ENCODE data around the gene PTCH2. TPM values are rescaled to one million over a fixed set of nuclear protein-coding genes. Genes with fewer than 3 reads are reported as not detected.
"Not testable (repeated sequence)": the region's sequence is repeated elsewhere in the genome, so short reads cannot be mapped to it uniquely, and the experiment has no call there.

PTCH2 gene
- total RNA-seq, 1 donor, result 0.36 TPM

DNA sequence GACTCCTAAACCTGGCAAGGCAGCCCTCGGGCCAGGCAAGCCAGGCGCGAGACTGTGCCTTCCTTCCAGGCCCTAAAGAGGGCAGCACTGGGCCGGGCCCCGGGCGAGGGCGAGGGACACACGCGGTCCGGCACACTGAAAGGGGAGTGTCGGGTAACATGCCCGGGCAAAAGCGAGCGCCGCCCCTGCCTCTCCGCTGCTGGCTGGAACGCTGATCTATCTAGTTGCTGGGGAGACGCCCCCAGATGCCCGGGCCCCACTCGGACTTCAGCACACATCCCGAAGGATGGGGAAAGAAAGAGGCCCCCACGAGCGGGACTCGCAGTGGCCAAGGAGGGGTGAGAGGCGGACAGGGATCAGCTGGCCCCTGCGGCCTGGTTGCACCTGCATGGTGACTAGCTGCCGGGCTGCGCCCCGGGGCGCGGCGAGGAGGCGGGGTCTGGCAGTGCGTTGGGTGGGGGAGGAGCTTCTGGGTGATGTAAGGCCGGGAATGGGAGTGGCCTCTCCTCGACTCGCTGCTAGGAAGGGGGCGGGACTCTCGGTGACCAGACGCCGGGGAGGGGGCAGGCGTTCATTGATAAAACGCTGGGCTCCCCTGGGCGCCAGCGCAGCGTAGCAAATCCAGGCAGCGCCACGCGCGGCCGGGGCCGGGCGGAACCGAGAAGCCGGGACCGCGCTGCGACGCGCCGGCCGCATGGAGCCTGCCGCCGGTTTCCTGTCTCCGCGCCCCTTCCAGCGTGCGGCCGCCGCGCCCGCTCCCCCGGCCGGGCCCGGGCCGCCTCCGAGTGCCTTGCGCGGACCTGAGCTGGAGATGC, 43.1 kb downstream of the PTCH2 start, which contains the start of gene PLK3:
TSS of gene PLK3 (plus strand) at position 608 of the 815 bp plus-strand sequence. CDS start at position 695, 87 bp downstream.
- H3K4me3 ChIP-seq (ENCODE audit: low read depth, low read length), result peak within 1 kb of the TSS; percentile 93
- TF ChIP-seq, protein P1, sequence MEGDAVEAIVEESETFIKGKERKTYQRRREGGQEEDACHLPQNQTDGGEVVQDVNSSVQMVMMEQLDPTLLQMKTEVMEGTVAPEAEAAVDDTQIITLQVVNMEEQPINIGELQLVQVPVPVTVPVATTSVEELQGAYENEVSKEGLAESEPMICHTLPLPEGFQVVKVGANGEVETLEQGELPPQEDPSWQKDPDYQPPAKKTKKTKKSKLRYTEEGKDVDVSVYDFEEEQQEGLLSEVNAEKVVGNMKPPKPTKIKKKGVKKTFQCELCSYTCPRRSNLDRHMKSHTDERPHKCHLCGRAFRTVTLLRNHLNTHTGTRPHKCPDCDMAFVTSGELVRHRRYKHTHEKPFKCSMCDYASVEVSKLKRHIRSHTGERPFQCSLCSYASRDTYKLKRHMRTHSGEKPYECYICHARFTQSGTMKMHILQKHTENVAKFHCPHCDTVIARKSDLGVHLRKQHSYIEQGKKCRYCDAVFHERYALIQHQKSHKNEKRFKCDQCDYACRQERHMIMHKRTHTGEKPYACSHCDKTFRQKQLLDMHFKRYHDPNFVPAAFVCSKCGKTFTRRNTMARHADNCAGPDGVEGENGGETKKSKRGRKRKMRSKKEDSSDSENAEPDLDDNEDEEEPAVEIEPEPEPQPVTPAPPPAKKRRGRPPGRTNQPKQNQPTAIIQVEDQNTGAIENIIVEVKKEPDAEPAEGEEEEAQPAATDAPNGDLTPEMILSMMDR (IDR thresholded peaks at IDR 0.05; ENCODE audit: insufficient read depth, low read length), result peak; percentile 93
- DNase-seq (ENCODE audit: low read depth), result peak; percentile 98

DNA sequence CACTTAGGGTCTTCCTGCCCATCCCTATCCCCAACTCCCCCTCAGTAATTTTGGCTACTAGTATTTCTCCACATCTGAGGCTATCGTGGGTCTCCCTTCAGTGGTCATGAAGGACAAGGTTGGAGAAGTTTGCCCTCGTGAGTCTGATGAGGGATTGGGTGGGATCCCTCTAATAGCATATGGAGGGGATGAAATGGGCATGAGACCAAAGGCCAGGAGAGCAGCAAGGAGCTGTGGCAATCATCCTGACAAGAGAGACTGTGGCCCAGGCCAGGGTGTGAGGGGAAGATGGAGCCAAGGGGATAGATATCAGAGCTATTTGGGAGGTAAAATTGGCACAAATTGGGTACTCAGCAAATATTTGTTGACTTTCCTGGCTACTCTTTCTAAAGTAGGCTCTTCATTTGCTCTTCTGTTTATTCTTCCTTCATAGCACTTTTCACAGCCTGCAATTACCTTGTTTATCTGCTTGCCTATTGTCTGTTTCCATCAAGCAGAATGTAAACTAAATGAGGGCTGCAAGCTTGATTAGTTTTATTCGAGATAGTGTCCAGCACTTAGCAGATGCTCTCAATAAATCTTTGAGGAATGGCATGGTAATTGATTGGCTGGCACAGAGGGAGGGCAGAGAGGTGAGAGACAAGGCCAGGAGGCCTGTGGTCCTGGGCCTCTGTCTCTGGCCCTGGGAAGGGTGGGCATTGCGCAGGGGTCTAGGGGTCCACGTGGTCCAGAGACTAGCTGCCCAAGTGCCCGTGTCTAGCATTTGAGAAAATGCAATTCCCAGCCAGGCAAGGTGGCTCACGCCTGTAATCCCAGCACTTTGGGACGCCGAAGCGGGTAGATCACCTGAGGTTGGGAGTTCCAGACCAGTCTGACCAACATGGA, 44.3 kb downstream of the PTCH2 start:
- DNase-seq (ENCODE audit: low read depth), result no peak
- H3K4me3 ChIP-seq (ENCODE audit: low read depth, low read length), result no peak overlapping the region
- TF ChIP-seq, protein P1 (IDR thresholded peaks at IDR 0.05; ENCODE audit: insufficient read depth, low read length), result no peak

GRCh38 chr1:44797886-44798285, 45.2 kb downstream of the PTCH2 start:
- not testable (repeated sequence) for DNase-seq (ENCODE audit: low read depth); H3K4me3 ChIP-seq (ENCODE audit: low read depth, low read length)

DNA sequence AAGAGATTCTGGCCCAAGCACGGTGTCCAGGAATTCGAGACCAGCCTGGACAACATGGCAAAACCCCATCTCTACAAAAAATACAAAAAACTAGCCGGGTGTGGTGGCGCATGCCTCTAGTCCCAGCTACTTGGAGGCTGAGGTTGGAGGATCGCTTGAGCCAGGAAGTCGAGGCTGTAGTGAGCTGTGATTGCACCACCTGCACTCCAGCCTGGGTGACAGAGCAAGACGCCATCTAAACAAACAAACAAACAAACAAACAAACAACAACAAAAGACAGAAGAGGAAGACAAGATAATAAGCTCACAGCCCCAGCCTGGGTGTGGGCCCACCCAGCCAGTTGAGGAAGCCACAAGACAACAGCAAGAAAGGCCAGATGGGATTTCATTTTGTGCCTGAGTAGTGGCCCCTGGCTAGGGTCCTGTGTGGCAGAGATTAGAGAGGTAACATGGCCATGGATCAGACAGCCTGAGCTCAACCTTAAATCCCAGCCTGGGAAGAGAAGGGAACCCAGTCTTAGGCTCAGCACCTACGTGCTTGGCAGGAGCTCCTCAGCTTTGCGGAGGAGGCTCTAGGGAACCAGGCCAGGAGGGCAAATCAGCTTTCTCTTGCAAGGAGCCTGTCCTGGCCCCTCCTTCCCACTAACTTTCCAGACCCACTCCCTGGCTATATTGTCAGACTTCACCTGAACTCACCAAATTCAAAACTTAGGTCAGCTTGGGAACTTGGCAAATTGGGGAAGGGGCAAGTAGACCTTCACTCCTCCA, 50.1 kb downstream of the PTCH2 start:
- TF ChIP-seq, protein P1 (IDR thresholded peaks at IDR 0.05; ENCODE audit: insufficient read depth, low read length), result no peak
- DNase-seq (ENCODE audit: low read depth), result no peak
- H3K4me3 ChIP-seq (ENCODE audit: low read depth, low read length), result no peak overlapping the region

GRCh38 chr1:44790968-44791801, 51.9 kb downstream of the PTCH2 start:
- TF ChIP-seq, protein P1 (IDR thresholded peaks at IDR 0.05; ENCODE audit: insufficient read depth, low read length), result no peak
- H3K4me3 ChIP-seq (ENCODE audit: low read depth, low read length), result no peak overlapping the region
- peak; percentile 20 for DNase-seq (ENCODE audit: low read depth)

- no peak within 1 kb of the TSS for H3K4me3 ChIP-seq (ENCODE audit: low read depth, low read length)
- TF ChIP-seq, protein P1 (IDR thresholded peaks at IDR 0.05; ENCODE audit: insufficient read depth, low read length), result no peak
- no peak for DNase-seq (ENCODE audit: low read depth)
These were observed 54.8 kb downstream of the PTCH2 start, which contains the start of gene BEST4 for GRCh38 chr1:44788120-44788860. TSS of gene BEST4 (minus strand) at chr1:44788170. CDS start at chr1:44787705, 465 bp downstream.

All from fibroblast of the aortic adventitia (primary cell).